ENCODE measurements around the gene ZC3H8. TPM values are rescaled to one million over a fixed set of nuclear protein-coding genes. Genes with fewer than 3 reads are reported as not detected.

ZC3H8 gene
- total RNA-seq, 1 donor from 2014 or later, result 5.0 TPM

GRCh38 chr2:112272669-112273068, 17.8 kb upstream of the ZC3H8 start:
- H3K27ac ChIP-seq, result no peak overlapping the region
- H3K4me3 ChIP-seq, result no peak overlapping the region
- TF ChIP-seq CTCF (IDR thresholded peaks at IDR 0.05), result no peak
- no peak for DNase-seq
- H3K4me1 ChIP-seq, result peaks cover 9% of the 10 kb centered on the region
- intact Hi-C loops (cut with DNase I), result no loop called here
- H3K9me3 ChIP-seq, result no peaks in the 10 kb centered on the region
- H3K36me3 ChIP-seq, result no peaks in the 10 kb centered on the region
- H3K27me3 ChIP-seq (ENCODE audit: low read depth), result no peaks in the 10 kb centered on the region
- ATAC-seq, result no peak

DNA sequence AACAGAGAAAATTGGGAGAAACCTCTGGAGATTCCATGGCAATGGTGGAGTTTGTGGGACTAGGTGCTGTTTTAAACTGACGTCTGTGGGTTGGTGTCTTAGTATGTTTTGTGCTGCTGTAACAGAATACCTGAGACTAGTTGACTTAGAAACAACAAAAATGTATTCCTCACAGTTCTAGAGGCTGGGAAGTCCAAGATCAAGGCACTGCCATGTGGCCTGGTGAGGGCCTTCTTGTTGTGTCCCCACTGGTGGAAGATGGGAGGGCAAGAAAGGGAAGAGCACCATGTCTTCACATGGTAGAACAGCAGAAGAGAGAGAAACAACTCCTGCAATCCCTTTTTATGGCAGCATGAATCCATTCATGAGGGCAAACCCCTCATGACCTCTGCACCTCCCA, 13.7 kb upstream of the ZC3H8 start:
- Histone ChIP-seq H3K9me3 (no peaks in the 10 kb centered on the region), H3K4me1 (no peaks in the 10 kb centered on the region), H3K36me3 (no peaks in the 10 kb centered on the region), H3K27me3 (ENCODE audit: low read depth) (no peaks in the 10 kb centered on the region), H3K27ac (no peak overlapping the region), H3K4me3 (no peak overlapping the region)
- no peak for TF ChIP-seq CTCF (IDR thresholded peaks at IDR 0.05)
- intact Hi-C loops (cut with DNase I), result no loop called here
- DNase-seq, result no peak
- no peak for ATAC-seq

DNA sequence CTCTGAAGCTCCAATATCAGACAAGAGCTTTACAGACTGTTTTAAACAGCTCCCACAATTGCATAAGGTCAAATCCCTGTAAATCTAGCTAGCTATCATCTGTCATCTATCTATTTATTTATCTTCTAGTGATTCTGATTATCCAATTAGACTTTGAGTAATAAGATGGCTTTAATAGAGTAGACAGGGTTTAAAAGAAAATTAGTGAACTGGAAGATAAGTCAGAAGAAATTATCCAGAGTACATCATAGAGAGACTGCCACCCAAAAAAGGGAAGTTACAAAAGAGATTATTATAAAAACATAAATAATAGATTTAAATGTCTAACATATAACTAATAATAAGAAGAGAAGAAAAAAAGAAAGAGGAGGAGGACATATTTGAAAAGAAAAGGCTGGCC, 8.0 kb upstream of the ZC3H8 start:
- Histone ChIP-seq H3K4me3 (no peak overlapping the region), H3K9me3 (no peaks in the 10 kb centered on the region), H3K36me3 (no peaks in the 10 kb centered on the region), H3K4me1 (no peaks in the 10 kb centered on the region), H3K27me3 (ENCODE audit: low read depth) (no peaks in the 10 kb centered on the region), H3K27ac (no peak overlapping the region)
- intact Hi-C loops (cut with DNase I), result no loop called here
- no peak for ATAC-seq
- no peak for TF ChIP-seq CTCF (IDR thresholded peaks at IDR 0.05)
- no peak for DNase-seq

DNA sequence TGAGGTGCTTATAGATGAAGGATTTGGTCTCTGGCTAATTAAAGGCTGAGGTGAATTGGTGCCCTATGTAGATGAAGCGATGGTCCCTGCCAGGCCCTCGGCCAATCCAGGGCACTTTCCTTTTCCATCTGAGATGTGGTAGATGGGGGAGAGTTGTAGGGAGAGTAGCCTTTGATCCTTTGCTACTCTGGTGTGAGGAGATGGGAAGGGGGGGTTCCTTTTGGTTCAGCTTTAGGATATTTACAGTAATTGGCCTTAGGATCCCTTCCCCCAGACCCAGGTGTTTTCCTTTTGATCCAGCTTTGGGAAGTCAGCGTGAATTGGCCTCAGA, 5.4 kb upstream of the ZC3H8 start:
- ATAC-seq (peak in 1 of 2 donors; percentile 8), DNase-seq (no peak)
- H3K9me3 ChIP-seq, result no peaks in the 10 kb centered on the region
- H3K4me1 ChIP-seq, result no peaks in the 10 kb centered on the region
- H3K4me3 ChIP-seq, result no peak overlapping the region
- H3K36me3 ChIP-seq, result no peaks in the 10 kb centered on the region
- H3K27ac ChIP-seq, result no peak overlapping the region
- TF ChIP-seq CTCF (IDR thresholded peaks at IDR 0.05), result no peak
- intact Hi-C loops (cut with DNase I), result no loop called here
- no peaks in the 10 kb centered on the region for H3K27me3 ChIP-seq (ENCODE audit: low read depth)

DNA sequence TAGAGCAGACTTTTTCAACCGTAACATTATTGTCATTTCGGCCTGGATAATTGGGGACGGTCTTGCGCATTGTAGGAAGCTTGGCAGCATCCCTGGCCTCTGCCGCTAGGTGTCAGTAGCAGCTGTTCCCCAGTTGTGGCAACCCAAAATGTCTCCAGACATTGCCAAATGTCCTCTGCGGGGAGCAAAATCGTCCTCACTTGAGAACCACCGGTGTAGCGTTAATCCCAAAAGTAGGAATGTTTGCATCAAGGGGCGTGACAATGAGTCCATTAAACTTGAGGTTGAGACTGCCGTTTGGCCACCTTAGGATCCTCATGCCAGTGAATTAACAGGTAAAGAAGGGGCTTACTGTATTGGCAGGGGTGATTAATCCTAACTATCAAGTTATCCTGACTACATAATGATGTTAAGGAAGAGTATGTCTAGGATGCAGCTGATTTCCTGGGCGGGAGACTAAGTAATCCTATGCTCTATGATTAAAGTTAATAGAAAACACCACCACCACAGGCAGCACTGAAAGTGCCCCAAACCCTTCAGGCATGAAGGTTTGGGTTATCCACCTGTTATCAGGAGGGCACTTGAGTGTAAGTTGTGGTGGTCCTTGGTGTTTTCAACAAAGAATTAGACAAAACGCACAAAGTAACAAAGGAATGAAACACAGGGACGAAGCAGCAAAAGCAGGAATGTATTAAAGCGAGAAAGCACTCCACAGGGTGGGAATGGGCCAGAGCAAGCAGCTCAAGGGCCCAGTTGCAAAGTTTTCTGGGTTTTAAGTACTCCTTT, 4.9 kb upstream of the ZC3H8 start:
- Histone ChIP-seq H3K36me3 (no peaks in the 10 kb centered on the region), H3K27me3 (ENCODE audit: low read depth) (no peaks in the 10 kb centered on the region), H3K9me3 (no peaks in the 10 kb centered on the region), H3K27ac (no peak overlapping the region), H3K4me1 (no peaks in the 10 kb centered on the region), H3K4me3 (peak overlapping the region; percentile 22)
- DNase-seq, result peak; percentile 85
- intact Hi-C loops (cut with DNase I), result no loop called here
- ATAC-seq, result peak; percentile 79 to 80
- peak; percentile 96 for TF ChIP-seq CTCF (IDR thresholded peaks at IDR 0.05)

Measured in lower lobe of right lung (tissue), 2 donors.